H1 (cell line): Measurements from ENCODE around the gene PTPN5. TPM values are rescaled to one million over a fixed set of nuclear protein-coding genes. Genes with fewer than 3 reads are reported as not detected.

Source experiments
- CTCF ChIA-PET: fragments of 300-600 bp; sonication (Branson Sonifier 250); formaldehyde crosslinking; loops from one replicate; lab custom pipeline; 2021; ENCODE audit not compliant: partially characterized antibody; lab: Charles Lee
- POLR2A ChIA-PET: fragments of 300-600 bp; sonication (Branson Sonifier 250); formaldehyde crosslinking; loops from one replicate; lab custom pipeline; 2021; ENCODE audit warnings: inconsistent platforms; ENCODE audit not compliant: partially characterized antibody; lab: Charles Lee
- DNase-seq, 2 experiments: peaks; one replicate each; pipeline versions ENCODE4 v3.0.0 to v3.0.0-alpha.2; 2010 to 2022; ENCODE audit warnings: low spot score in 2 of 2, low read depth in 1 of 2, mixed read lengths in 1 of 2
- FAIRE-seq: peaks from 2 replicates; lab custom pipeline; 2011; peaks lifted over from hg19 to GRCh38; lab: Jason Lieb, UNC
- H2AFZ ChIP-seq: 2 replicates; pipeline ENCODE4 v1.8.1; 2012; ENCODE audit warnings: low read length, inconsistent platforms
- H2AK5ac ChIP-seq: 2 replicates; pipeline ENCODE4 v1.6.1; 2013; ENCODE audit warnings: low read depth, low read length
- H2BK120ac ChIP-seq: replicated peaks from 2 replicates; pipeline ENCODE3; 2013; ENCODE audit warnings: low read depth, low read length, inconsistent platforms
- H2BK12ac ChIP-seq: 2 replicates; pipeline ENCODE4 v1.6.1; 2013; ENCODE audit warnings: low read depth, low read length
- H2BK15ac ChIP-seq: 2 replicates; pipeline ENCODE4 v1.6.1; 2013; ENCODE audit warnings: low read length
- H2BK20ac ChIP-seq: 2 replicates; pipeline ENCODE4 v1.6.1; 2013; ENCODE audit warnings: low read length
- H2BK5ac ChIP-seq: 2 replicates; pipeline ENCODE4 v1.6.1; 2013; ENCODE audit warnings: low read depth, low read length
- H3K14ac ChIP-seq: 2 replicates; pipeline ENCODE4 v1.6.1; 2013; ENCODE audit warnings: inconsistent platforms; ENCODE audit not compliant: insufficient read length
- H3K18ac ChIP-seq: 2 replicates; pipeline ENCODE4 v1.6.1; 2013; ENCODE audit warnings: low read length; ENCODE audit errors: extremely low read depth
- H3K23ac ChIP-seq: 2 replicates; pipeline ENCODE4 v1.6.1; 2013; ENCODE audit warnings: inconsistent platforms; ENCODE audit not compliant: insufficient read length
- H3K23me2 ChIP-seq: 2 replicates; pipeline ENCODE4 v1.6.1; 2013; ENCODE audit warnings: low read depth, low read length
- H3K27ac ChIP-seq: 2 replicates; pipeline ENCODE4 v1.6.1; 2011; ENCODE audit warnings: low read depth, low read length, inconsistent platforms
- H3K27me3 ChIP-seq, 4 experiments: replicated peaks in 1 of 4; 1 replicate in 1 of 4; 2 replicates in 3 of 4; pipeline versions ENCODE4 v1.6.1 to v1.8.1; 2011 to 2013; ENCODE audit warnings: low read length in 3 of 4, mild to moderate bottlenecking in 3 of 4, inconsistent platforms in 2 of 4, mixed read lengths in 2 of 4, moderate library complexity in 1 of 4; ENCODE audit not compliant: control insufficient read depth in 3 of 4, insufficient read depth in 3 of 4; ENCODE audit errors: extremely low read depth in 1 of 4
- H3K36me3 ChIP-seq, 4 experiments: 2 replicates each; pipeline versions ENCODE4 v1.6.1 to v1.8.1; 2011 to 2013; ENCODE audit warnings: mild to moderate bottlenecking in 4 of 4, low read length in 3 of 4, moderate library complexity in 2 of 4, control low read depth in 1 of 4, inconsistent platforms in 1 of 4; ENCODE audit not compliant: insufficient read depth in 4 of 4, control insufficient read depth in 2 of 4
- H3K4ac ChIP-seq: replicated peaks from 2 replicates; pipeline ENCODE3; 2013; ENCODE audit warnings: low read length, low read depth, mixed read lengths, inconsistent platforms; ENCODE audit not compliant: insufficient read length
- H3K4me1 ChIP-seq, 4 experiments: replicated peaks in 1 of 4; 1 replicate in 1 of 4; 2 replicates in 3 of 4; pipeline versions ENCODE4 v1.6.1 to v1.8.1; 2011 to 2013; ENCODE audit warnings: low read length in 3 of 4, inconsistent platforms in 2 of 4, mixed read lengths in 1 of 4; ENCODE audit not compliant: insufficient read depth in 4 of 4, control insufficient read depth in 3 of 4
- H3K4me2 ChIP-seq, 2 experiments: 2 replicates each; pipeline versions ENCODE4 v1.6.1 to v1.8.1; 2011 to 2013; ENCODE audit warnings: low read depth in 2 of 2, low read length in 2 of 2, control low read depth in 1 of 2, inconsistent platforms in 1 of 2, mild to moderate bottlenecking in 1 of 2; ENCODE audit not compliant: insufficient read depth in 1 of 2
- H3K4me3 ChIP-seq, 4 experiments: fragments of 200-600, 300-600 bp in 1 of 4; sonication (generic), shearing (Covaris generic), sonication (Bioruptor Twin) in 1 of 4; 2 replicates each; pipeline versions ENCODE4 v1.5.1 to v1.8.1; 2011 to 2016; ENCODE audit warnings: low read length in 4 of 4, low read depth in 3 of 4, control low read depth in 2 of 4, inconsistent platforms in 2 of 4, mild to moderate bottlenecking in 2 of 4, mixed read lengths in 1 of 4, moderate library complexity in 1 of 4; ENCODE audit not compliant: insufficient read depth in 2 of 4; ENCODE audit errors: extremely low read depth in 1 of 4
- H3K56ac ChIP-seq: replicated peaks from 2 replicates; pipeline ENCODE3; 2013; ENCODE audit warnings: low read depth, mild to moderate bottlenecking, mixed read lengths, low read length, inconsistent platforms; ENCODE audit not compliant: insufficient read length
- H3K79me1 ChIP-seq: 2 replicates; pipeline ENCODE4 v1.6.1; 2013; ENCODE audit warnings: low read depth, low read length, control low read depth
- H3K79me2 ChIP-seq, 2 experiments: 2 replicates each; pipeline versions ENCODE4 v1.6.1 to v1.8.1; 2012 to 2013; ENCODE audit warnings: low read length in 2 of 2, mild to moderate bottlenecking in 2 of 2, inconsistent platforms in 1 of 2; ENCODE audit not compliant: insufficient read depth in 2 of 2, control insufficient read depth in 1 of 2
- H3K9ac ChIP-seq, 4 experiments: replicated peaks in 1 of 4; 1 replicate in 1 of 4; 2 replicates in 3 of 4; pipeline versions ENCODE4 v1.6.1 to v1.8.1; 2011 to 2013; ENCODE audit warnings: low read depth in 3 of 4, low read length in 3 of 4, control low read depth in 2 of 4, mild to moderate bottlenecking in 2 of 4, moderate library complexity in 2 of 4, inconsistent platforms in 1 of 4; ENCODE audit errors: extremely low read depth in 1 of 4
- H3K9me3 ChIP-seq, 2 experiments: 2 replicates each; pipeline versions ENCODE4 v1.6.1 to v1.8.1; 2012 to 2013; ENCODE audit warnings: mild to moderate bottlenecking in 2 of 2, moderate library complexity in 2 of 2, control low read depth in 1 of 2, inconsistent platforms in 1 of 2, low read depth in 1 of 2, low read length in 1 of 2, mixed read lengths in 1 of 2; ENCODE audit not compliant: insufficient read depth in 2 of 2
- H4K20me1 ChIP-seq, 2 experiments: replicated peaks in 1 of 2; 2 replicates each; pipeline versions ENCODE3 to v1.8.1; 2011 to 2013; ENCODE audit warnings: inconsistent platforms in 2 of 2, low read length in 2 of 2, mild to moderate bottlenecking in 1 of 2; ENCODE audit not compliant: insufficient read depth in 2 of 2, control insufficient read depth in 1 of 2
- H4K5ac ChIP-seq: 2 replicates; pipeline ENCODE4 v1.6.1; 2013; ENCODE audit warnings: low read length, low read depth, mixed read lengths, inconsistent platforms; ENCODE audit not compliant: insufficient read length
- H4K8ac ChIP-seq: 2 replicates; pipeline ENCODE4 v1.8.0; 2013; ENCODE audit warnings: mild to moderate bottlenecking, moderate library complexity, low read length, inconsistent platforms; ENCODE audit not compliant: insufficient read depth; ENCODE audit errors: extremely low read depth
- H4K91ac ChIP-seq: replicated peaks from 2 replicates; pipeline ENCODE3; 2013; ENCODE audit warnings: low read length, mixed read lengths, inconsistent platforms; ENCODE audit not compliant: insufficient read length
- GABPA ChIP-seq: IDR thresholded peaks from 2 replicates; pipeline ENCODE4 v1.6.1; 2011; ENCODE audit warnings: mild to moderate bottlenecking, low read length, moderate library complexity, borderline replicate concordance; ENCODE audit not compliant: insufficient read depth
- NRF1 ChIP-seq: IDR thresholded peaks from 2 replicates; pipeline ENCODE4 v1.6.1; 2011; ENCODE audit warnings: mild to moderate bottlenecking, low read depth, low read length, improper control_type of control experiment
- POLR2AphosphoS5 ChIP-seq: IDR thresholded peaks from 2 replicates; pipeline ENCODE4 v1.6.1; 2011; ENCODE audit warnings: low read depth, low read length
- RAD21 ChIP-seq, 2 experiments: IDR thresholded peaks in 1 of 2; conservative IDR thresholded peaks in 1 of 2; 2 replicates each; pipeline ENCODE4 v1.6.1; 2011; ENCODE audit warnings: low read depth in 2 of 2, low read length in 2 of 2, improper control_type of control experiment in 1 of 2, inconsistent platforms in 1 of 2, mild to moderate bottlenecking in 1 of 2, moderate library complexity in 1 of 2
- WGBS, 2 experiments: shearing (Covaris generic) in 1 of 2; methylation state at CpG; one replicate each; pipeline versions ENCODE4 v1.1.6 to v1.1.7; 2013 to 2015; ENCODE audit warnings: low lambda C conversion rate in 2 of 2, mixed read lengths in 2 of 2, inconsistent platforms in 1 of 2, low coverage in 1 of 2, missing lambda C conversion rate in 1 of 2; ENCODE audit not compliant: insufficient replicate concordance in 2 of 2, insufficient coverage in 1 of 2, insufficient read length in 1 of 2; ENCODE audit errors: extremely low coverage in 1 of 2, missing lambda C conversion rate in 1 of 2; 5-methylcytosine and 5-hydroxymethylcytosine counted together
- polyA plus RNA-seq, 7 experiments: library from polyadenylated mRNA; depleted of rRNA in 3 of 7; stranded (reverse) in 5 of 7; unstranded in 2 of 7; fragments of >200 nt in 5 of 7; fragments of 200-250 nt in 2 of 7; gene quantifications; 1 replicate in 5 of 7; 2 replicates in 1 of 7; 4 replicates in 1 of 7; pipeline versions ENCODE4 v1.2.1 to v1.2.3, GENCODE V29; 2011 to 2013; ENCODE audit warnings: missing spikeins in 2 of 7, mixed read lengths in 2 of 7
- total RNA-seq: library from RNA; stranded (reverse); fragmentation: NEBNext Ultra II Directional; extraction: Animal tissue kit (Norgen Biotek cat#: 25700); gene quantifications from 2 replicates; pipeline ENCODE4 v1.2.1, GENCODE V29; 2021
- TF ChIP-seq, protein P1 (sequence below), 3 experiments: IDR thresholded peaks; 1 replicate in 2 of 3; 2 replicates in 1 of 3; pipeline versions ENCODE4 v1.5.1 to v1.6.1; 2011; ENCODE audit warnings: low read length in 3 of 3, mild to moderate bottlenecking in 3 of 3, inconsistent platforms in 2 of 3, low read depth in 1 of 3, moderate library complexity in 1 of 3; ENCODE audit not compliant: insufficient read depth in 1 of 3; ENCODE audit errors: control extremely low read depth in 1 of 3

Gene PTPN5
- total and polyA plus RNA-seq, 2 of the 8 experiments (the other 6 are each of a cell fraction or from before 2014, with no cell fraction given): 8.4 to 12.9 TPM

DNA sequence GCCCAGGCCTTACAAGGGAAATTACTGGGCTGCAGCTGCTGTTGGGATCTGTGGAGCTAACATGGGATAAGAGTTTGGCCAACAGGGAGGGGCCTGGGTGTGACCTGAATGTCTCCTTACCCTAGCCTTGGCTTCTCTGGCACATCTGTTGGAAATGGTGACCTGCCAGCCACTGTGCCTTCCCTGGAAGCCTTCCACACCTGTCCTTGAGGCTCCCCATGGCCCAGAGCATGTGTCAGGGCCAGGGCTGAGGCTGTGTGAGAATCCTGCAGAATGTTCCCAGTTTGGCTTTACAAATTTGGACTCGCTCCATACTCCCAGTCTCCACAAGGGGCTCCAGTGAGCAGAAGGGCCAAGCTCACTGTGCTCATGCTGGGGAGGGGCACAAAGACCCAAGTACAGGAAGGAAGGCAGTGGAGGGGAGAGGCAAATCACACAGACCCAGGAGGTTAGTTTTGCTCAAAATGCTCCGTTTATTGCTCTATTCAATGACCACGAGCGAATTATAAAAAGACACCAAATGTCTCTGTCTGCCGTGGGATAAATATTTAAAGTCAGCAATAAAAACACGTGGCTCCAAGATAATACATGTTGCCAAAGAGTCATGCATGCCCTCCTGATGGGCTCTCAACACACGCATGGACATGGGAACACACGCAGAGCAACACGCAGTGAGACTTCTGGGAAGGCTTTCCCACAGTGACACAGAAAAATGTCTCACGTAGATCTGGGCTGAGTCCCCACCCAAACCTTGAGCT, 63.9 kb downstream of the PTPN5 start:
- Histone ChIP-seq H4K5ac (no peak overlapping the region), H2BK120ac (no peak overlapping the region), H3K79me1 (no peaks in the 10 kb centered on the region), H3K4me1 (peaks cover 0 to 20% (median 14%) of the 10 kb centered on the region in 4 experiments; a peak in 5 of 7 replicates), H3K9me3 (no peaks in the 10 kb centered on the region), H3K23me2 (no peaks in the 10 kb centered on the region), H2BK15ac (peak overlapping the region; percentile 66; the same call in 1 of the 2 replicates)
- TF ChIP-seq, protein P1, sequence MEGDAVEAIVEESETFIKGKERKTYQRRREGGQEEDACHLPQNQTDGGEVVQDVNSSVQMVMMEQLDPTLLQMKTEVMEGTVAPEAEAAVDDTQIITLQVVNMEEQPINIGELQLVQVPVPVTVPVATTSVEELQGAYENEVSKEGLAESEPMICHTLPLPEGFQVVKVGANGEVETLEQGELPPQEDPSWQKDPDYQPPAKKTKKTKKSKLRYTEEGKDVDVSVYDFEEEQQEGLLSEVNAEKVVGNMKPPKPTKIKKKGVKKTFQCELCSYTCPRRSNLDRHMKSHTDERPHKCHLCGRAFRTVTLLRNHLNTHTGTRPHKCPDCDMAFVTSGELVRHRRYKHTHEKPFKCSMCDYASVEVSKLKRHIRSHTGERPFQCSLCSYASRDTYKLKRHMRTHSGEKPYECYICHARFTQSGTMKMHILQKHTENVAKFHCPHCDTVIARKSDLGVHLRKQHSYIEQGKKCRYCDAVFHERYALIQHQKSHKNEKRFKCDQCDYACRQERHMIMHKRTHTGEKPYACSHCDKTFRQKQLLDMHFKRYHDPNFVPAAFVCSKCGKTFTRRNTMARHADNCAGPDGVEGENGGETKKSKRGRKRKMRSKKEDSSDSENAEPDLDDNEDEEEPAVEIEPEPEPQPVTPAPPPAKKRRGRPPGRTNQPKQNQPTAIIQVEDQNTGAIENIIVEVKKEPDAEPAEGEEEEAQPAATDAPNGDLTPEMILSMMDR (IDR thresholded peaks at IDR 0.05; ENCODE audit: control extremely low read depth in 1 of 3, insufficient read depth in 1 of 3, low read depth in 1 of 3, low read length in 3 of 3): peak; percentile 79 to 93 (median 89)
- TF ChIP-seq NRF1 (no peak), POLR2AphosphoS5 (no peak), RAD21 (IDR thresholded peaks at IDR 0.05 in 1 of 2, conservative IDR thresholded peaks at IDR 0.05 in 1 of 2; ENCODE audit: low read depth in 2 of 2, low read length in 2 of 2) (peak; percentile 33 to 59), GABPA (0 out of 2 replicates have a peak, but pooled peaks have one; percentile 23)
- TF ChIP-seq, all 59 proteins: peak for 3
- H4K8ac ChIP-seq: no peak overlapping the region
- H2AK5ac ChIP-seq: peak overlapping the region; percentile 17; the same call in 1 of the 2 replicates
- H3K56ac ChIP-seq: no peak overlapping the region
- 48% methylated on average over 9 of the region's 10 CpGs; no CpG with 5 or more reads in 1 of the 2 experiments for WGBS, 2 experiments
- peak overlapping the region; percentile 55 for H3K18ac ChIP-seq
- H3K4me3 ChIP-seq: no peak overlapping the region
- H4K91ac ChIP-seq: no peak overlapping the region
- H3K36me3 ChIP-seq: no peaks in the 10 kb centered on the region; a peak in 1 of 8 replicates
- H2BK5ac ChIP-seq: 0 out of 2 replicates have a peak overlapping the region, but pooled peaks have one; percentile 52
- H2BK20ac ChIP-seq: peak overlapping the region; percentile 80
- ChIA-PET CTCF (interaction anchor here (0.6 to 11.9 kb wide), 32 partner anchors 11 to 202 kb away, joined by 3 to 225 read pairs (median 4); partner anchors contain the start of gene TMEM86A), POLR2A (interaction anchor here (1.0 to 1.5 kb wide), 3 partner anchors 13 to 29 kb away, joined by 3 read pairs; partner anchors contain the start of gene TMEM86A)
- no peak overlapping the region for H3K14ac ChIP-seq
- H3K27me3 ChIP-seq: no peaks in the 10 kb centered on the region
- no peak overlapping the region for H3K4ac ChIP-seq
- H3K9ac ChIP-seq: no peak overlapping the region
- 0 out of 2 replicates have a peak overlapping the region, but pooled peaks have one; percentile 10 for H2BK12ac ChIP-seq
- FAIRE-seq (peak; percentile 81), DNase-seq (peak in 1 of 2 experiments; percentile 85)
- H4K20me1 ChIP-seq: no peaks in the 10 kb centered on the region
- H3K79me2 ChIP-seq: no peaks in the 10 kb centered on the region
- H2AFZ ChIP-seq: peak overlapping the region; percentile 31; the same call in 1 of the 2 replicates
- H3K23ac ChIP-seq: no peak overlapping the region
- H3K4me2 ChIP-seq: no peak overlapping the region
- no peak overlapping the region for H3K27ac ChIP-seq
